Renal pelvis (tissue), 4 donors: Measurements from ENCODE around the gene CERS6. TPM values are rescaled to one million over a fixed set of nuclear protein-coding genes. Genes with fewer than 3 reads are reported as not detected.

Source experiments
- DNase-seq: peaks from one replicate; pipeline ENCODE4 v3.0.0-alpha.2; 2013
- polyA plus RNA-seq, 3 donors: library from polyadenylated mRNA; unstranded; fragments of 120-200 nt; gene quantifications; one replicate each; pipeline ENCODE4 v1.2.1, GENCODE V29; 2013; ENCODE audit not compliant: insufficient read length in 3 of 3

CERS6 gene
- polyA plus RNA-seq, 3 donors: 41.8 to 44.3 (median 43.9) TPM

GRCh38 chr2:168526641-168527040 lies 70.6 kb downstream of the CERS6 start:
- no peak for DNase-seq

GRCh38 chr2:168528016-168528415 lies 71.9 kb downstream of the CERS6 start:
- no peak for DNase-seq

GRCh38 chr2:168528469-168528868 lies 72.4 kb downstream of the CERS6 start:
- DNase-seq: no peak

DNA sequence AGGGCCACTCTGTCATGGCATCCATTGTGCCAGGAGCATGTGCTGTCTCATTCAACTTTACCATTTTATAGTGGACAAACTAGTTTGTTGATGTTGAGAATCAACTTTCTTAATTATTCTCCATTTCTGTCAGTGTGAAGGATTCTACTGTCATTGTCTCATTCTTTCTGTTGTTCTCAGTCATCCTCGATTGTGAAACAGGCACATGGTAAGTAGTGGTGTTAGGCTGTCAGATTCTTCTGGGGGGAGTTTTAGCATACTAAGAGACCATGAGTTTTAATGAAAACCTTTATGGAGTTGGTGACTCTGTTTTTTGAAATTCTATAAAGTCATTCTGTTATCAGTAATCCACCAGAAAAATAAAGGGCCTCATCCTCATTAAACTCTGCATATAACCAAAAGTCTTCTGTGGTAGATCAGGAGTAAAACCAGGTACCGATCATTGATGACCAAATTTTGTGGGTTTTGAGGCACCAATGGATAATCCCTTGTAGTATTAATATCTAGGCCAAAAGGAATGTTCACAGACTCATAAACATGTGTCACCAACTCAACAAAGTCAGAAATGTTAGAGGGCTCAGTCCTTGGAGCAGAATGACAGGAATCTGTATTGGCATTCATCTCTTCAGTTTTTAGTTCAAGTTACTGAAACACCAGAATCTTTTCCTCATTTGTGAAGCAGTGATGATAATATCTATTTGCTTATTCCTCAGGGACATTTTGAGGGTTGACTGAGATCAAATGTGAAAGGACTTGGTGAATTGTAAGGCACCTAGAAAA lies 73.2 kb downstream of the CERS6 start:
- DNase-seq: no peak

DNA sequence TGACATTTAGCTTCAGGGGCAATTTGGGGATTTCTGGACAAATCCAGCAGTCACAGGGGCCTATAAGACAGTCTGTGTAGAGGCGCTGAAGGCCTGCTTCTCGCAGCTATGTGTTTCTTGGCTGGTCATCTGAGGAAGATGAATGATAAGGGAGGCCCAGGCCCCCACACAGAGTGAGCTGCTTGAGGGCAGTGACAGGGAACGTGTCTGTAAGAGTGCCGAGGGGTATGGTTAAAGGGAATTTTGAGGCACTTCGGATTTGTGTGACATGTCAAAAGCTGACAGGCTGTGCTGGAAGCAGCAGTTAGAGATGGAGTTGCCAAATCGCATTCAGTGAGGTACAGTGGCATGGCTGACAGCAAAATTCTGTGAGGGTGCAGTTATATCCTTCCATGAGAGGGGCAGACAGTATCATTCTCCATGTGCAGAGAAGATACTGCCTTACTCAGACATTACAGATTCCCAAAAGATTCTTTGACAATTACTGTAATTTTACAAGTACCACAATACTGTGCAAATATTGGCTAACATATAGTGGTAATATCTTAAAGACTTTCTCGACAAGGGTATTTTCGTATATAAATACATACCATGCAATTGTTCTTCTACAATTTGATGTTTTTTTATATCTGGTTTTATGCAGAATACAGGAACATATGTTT lies 74.0 kb downstream of the CERS6 start:
- DNase-seq: no peak

DNA sequence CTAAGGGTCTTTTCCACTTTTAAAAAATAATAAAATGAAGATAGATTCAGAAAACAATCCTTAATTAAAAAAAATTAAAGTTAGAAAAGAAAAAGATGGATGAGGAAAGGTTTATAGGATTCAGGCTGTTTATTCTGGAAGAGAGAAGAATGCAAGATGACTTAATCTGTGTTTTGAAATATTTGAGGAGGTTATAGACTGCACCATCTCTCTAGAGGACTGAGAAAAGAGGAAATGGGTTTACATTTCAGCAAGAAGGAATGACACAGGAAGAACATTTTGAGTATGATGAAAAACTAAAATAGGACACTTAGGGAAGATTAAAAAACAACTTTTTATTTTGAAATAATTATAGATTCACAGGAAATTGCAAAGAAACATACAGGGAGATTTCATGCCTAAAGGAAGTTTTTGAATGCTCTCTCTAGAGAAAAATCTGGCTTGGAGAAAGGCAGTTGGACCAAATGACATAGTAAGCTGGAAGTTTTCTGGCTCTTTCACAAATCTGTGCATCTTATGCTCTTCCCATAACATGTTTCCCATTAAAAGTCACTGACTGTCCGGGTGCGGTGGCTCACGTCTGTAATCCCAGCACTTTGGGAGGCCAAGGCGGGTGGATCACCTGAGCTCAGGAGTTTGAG lies 75.0 kb downstream of the CERS6 start:
- no peak for DNase-seq

GRCh38 chr2:168534926-168535325 lies 78.9 kb downstream of the CERS6 start:
- no peak for DNase-seq

- DNase-seq: no peak
These were observed 80.9 kb downstream of the CERS6 start for GRCh38 chr2:168536925-168537466.

- no peak for DNase-seq
These were observed 82.1 kb downstream of the CERS6 start for GRCh38 chr2:168538133-168538532.

DNA sequence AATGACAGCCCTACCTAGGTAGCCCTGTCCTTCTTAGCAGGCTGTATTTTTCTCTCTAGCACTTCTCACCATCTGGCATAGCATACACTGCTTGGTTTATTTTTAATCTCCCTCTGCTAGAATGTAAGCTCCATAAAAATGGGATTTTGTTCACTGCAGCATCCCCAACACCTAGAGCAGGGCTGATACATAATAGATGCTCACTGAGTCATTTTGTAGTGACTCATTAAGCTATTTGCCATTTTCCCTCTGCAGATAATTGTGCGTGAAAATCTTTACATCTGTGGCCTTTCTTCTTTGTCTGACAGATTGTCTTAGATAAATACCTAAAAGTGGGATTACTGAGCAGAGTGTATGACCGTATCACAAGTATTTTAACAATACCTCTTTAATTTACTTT lies 82.5 kb downstream of the CERS6 start:
- no peak for DNase-seq

DNA sequence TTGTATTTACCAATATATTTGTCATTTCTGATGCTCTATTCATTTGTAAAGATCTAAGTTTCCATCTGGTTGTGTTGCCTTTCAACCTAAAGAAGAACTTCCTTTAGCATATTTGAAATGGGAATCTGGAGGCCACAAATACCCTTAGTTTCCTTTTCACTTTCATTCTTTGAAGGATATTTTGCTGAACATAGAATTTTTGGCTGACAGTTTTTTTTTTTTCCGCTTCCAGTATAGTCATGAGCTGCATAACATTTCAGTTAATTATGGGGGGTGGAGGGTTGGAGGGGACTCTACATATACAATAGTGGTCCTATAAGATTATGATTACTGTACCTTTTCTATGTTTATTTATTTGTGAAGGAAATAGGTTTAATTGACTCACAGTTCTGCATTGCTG lies 83.9 kb downstream of the CERS6 start:
- no peak for DNase-seq

GRCh38 chr2:168541858-168542257 lies 85.8 kb downstream of the CERS6 start:
- no peak for DNase-seq

DNA sequence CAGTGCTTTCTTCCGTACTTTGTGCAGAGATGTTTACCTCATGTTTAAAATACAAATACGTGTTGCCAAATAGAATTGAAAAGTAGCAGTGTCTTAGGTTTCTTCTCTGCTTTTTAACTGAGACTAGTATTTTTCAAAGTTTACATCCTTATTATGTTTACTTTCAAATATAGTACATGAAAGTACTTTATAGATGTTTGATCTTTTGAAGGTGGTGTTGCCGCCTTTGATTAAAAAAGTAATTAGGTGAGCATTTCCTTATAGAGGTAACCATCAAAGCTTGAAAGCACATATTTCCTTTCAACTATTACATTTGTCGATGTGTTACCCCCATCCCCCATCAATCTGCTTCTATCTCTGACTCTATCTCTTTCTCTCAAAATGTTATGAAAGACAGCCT lies 87.0 kb downstream of the CERS6 start:
- DNase-seq: no peak

DNA sequence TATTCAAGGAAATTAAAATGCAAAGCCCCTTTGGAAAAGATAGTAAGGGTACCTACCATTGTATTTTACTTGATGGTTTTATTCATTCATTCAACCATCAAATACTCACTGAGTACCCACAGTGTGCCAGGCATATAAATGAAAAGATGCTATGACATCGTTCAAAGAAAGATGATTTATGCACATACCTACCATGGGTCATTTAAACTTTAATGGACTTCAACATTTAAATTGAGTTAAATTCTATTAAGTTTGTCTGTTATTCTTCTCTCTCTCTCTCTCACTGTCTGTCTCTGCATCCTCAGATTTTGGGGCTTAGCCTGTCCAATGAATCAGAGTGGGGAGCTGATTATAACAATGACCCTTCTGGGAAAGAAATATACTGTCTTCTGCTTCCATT lies 87.9 kb downstream of the CERS6 start:
- no peak for DNase-seq

GRCh38 chr2:168545439-168546082 lies 89.5 kb downstream of the CERS6 start:
- DNase-seq: no peak

GRCh38 chr2:168550670-168551069 lies 94.6 kb downstream of the CERS6 start:
- DNase-seq: no peak

DNA sequence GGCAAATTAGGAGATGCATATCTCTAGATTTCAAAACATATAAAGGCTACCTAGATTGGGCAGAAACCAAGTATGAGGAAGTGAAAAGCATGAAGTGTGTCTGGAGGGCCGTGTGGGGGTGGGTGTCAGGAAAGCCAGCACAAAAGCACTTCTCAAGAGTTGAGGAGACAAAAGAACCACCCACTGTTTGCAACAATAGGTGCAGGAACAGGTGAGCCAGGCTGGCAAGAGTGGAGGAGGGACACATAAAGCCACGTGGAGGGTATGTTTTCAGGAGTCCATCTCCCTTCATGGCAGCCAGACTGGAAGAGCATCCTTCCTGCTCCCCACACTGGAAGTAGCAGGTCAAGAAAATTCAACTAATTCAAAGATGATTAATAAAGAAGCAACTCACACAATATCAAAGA lies 96.4 kb downstream of the CERS6 start:
- no peak for DNase-seq

DNA sequence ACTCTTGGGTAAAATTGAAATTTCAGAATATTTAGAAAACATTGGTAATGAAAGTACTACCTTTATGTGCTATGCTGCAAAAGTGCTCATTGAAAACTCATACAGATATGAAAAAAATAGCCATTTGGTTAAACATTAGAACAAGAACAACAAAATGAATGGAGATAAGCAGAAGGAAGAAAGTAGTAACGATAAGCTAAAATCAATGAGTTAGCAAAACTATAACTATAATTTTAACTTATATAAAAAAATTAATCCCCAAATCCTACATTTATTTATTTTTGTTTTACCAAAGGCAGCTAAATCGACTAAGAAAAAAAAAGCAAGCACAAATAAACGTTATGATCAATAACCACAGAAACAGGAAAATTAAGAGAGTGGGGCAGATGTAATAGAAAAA lies 99.2 kb downstream of the CERS6 start:
- no peak for DNase-seq

- no peak for DNase-seq
These were observed 103.1 kb downstream of the CERS6 start for GRCh38 chr2:168559187-168559586.

DNA sequence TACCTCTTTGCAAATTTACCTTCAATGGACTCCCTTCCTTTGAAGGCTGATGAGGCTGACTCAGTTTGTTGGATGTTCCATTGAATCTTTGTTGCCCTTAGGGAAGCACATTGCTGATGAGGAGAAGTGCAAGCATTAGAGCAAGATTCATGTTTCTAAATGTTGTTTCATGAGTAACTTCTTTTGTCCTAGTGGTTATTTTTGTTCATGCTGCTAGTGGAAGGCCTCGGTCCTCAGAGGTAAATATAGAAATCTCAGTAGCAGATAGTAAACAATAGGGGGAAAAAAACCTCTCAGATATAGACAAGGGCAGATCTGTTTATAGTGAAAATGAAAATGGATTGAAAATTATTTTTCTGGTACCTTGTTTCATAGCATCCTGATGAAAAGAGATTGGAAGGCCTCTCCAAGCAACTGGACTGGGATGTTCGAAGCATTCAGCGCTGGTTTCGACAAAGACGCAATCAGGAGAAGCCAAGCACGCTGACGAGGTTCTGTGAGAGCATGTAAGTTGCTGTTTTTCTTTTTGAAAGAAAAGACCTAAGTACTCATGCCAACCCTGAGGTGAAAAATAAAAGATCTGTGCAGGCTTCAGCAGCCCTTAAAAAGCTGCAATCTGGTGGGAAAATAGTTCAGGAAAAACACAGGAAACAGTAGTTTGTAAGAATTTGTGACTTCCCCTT lies 104.9 kb downstream of the CERS6 start:
- DNase-seq: no peak

DNA sequence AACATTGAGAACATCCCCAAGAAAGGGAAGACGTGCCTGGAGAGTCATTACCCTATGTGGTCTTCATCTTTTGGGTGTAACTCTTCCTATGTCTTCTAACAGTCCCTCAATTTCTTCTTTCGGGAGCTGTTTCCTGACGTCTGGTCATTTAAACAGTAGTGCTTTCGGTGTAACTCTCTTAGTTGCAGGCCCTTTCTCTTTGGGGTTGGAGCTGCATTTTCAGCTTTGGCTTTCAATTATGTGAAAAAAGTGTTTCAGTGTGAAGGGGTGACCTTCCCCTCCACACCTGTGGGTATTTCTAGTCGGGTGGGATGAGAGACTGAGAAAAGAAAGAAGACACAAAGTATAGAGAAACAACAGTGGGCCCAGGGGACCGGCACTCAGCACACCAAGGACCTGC lies 105.9 kb downstream of the CERS6 start:
- DNase-seq: no peak

- DNase-seq: no peak
These were observed 106.9 kb downstream of the CERS6 start for GRCh38 chr2:168562971-168563370.
